CD4-positive, alpha-beta T cell treated with Interleukin-6 for 4 hours (primary cell): Measurements from ENCODE around the gene ASB2.

ENCODE experiments used
- DNase-seq: peaks from one replicate; pipeline ENCODE4 v3.0.0-alpha.2; 2020; ENCODE audit warnings: mixed read lengths

Gene ASB2

GRCh38 chr14:93898081-93898611 lies 78.2 kb downstream of the ASB2 start:
- DNase-seq: no peak

- DNase-seq: no peak
Measured at GRCh38 chr14:93897476-93897845, 78.9 kb downstream of the ASB2 start.

GRCh38 chr14:93895023-93895604 lies 81.3 kb downstream of the ASB2 start:
- DNase-seq: no peak

GRCh38 chr14:93893661-93894261 lies 82.6 kb downstream of the ASB2 start:
- no peak for DNase-seq

- DNase-seq: peak; percentile 70
Measured at GRCh38 chr14:93892923-93893558, 83.3 kb downstream of the ASB2 start.

- no peak for DNase-seq
Measured at GRCh38 chr14:93892505-93892839, 83.9 kb downstream of the ASB2 start.

GRCh38 chr14:93891756-93892504 lies 84.4 kb downstream of the ASB2 start:
- DNase-seq: no peak

- no peak for DNase-seq
Measured at GRCh38 chr14:93889739-93890483, 86.5 kb downstream of the ASB2 start.

GRCh38 chr14:93888995-93889394 lies 87.4 kb downstream of the ASB2 start:
- DNase-seq: no peak

GRCh38 chr14:93884950-93885349 lies 91.4 kb downstream of the ASB2 start:
- no peak for DNase-seq
